ENCODE data around the gene GRIK4.
"Not testable (repeated sequence)": the region's sequence is repeated elsewhere in the genome, so short reads cannot be mapped to it uniquely, and the experiment has no call there.

The GRIK4 gene

GRCh38 chr11:120778685-120779490 lies 267.3 kb downstream of the GRIK4 start:
- no peak for DNase-seq (ENCODE audit: low read depth, low spot score)

DNA sequence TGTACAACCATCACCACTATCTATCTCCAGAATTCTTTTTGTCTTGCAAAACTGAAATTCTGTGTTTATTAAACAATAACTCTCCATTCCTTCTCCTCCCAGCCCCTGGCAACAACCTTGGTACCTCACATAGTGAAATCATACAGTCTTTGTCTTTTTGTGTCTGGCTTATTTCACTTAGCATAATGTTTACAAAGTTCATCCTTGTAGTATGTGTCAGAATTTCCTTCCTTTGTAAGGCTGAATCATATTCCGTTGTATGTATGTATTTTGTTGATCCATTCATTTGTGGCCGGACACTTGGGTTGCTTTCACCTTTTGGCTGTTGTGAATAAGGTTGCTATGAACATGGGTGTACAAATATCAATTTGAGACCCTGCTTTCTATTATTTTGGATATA lies 268.7 kb downstream of the GRIK4 start:
- DNase-seq (ENCODE audit: low read depth, low spot score), result no peak

- DNase-seq (ENCODE audit: low read depth, low spot score), result no peak
Measured at GRCh38 chr11:120781486-120782120, 270.1 kb downstream of the GRIK4 start.

DNA sequence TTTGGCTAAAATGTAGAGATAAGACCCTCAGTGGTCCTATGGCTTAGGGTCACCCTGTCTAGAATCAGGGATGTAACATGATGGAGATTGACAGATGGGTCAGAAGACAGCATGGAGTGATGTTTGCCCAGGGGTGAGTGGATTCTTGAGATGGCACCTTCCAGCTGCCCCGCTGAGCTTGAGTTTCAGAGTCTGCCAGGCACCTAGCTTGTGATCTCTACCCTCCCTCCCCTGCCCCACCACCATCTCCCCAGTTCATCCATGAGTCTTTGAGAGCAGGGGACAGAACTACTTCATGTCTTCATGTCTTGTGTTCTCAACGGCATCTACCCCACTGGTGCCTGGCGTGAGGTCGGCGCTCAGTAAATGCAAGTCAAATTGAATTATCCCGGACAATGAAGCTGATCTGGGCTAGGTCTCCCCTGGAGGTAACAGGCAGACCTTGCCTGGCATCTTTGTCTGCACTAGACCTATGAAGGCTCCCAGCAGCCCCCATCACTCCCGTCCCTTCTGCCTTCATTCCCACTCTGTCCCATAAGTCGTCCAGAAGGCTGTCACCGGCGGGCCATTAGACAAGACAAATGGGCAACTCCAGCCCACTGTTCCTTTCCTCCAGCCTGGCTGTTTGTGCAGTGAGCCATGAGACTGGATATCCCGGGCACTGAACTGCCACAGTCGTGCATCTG lies 273.2 kb downstream of the GRIK4 start:
- DNase-seq (ENCODE audit: low read depth, low spot score), result no peak

DNA sequence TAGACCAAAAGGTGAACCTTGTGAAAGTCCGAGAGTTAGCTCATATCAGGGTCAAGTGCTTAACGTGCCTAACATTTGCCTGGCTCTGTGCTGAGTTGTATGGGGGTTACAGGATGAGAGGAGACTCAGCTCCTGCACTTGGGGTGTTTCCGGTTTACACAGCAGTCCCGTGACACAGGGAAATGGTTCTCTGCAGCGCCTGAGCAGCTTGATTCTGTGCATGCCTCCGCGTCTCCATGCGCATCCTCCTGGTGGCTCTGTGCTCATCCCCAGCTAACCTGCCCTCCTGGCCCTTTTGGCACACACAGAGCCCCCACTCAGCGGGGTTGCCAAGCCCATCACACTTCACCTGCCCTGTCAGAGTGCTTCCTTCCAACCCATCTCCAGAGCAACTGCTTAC lies 274.0 kb downstream of the GRIK4 start:
- DNase-seq (ENCODE audit: low read depth, low spot score), result no peak

- no peak for DNase-seq (ENCODE audit: low read depth, low spot score)
Measured at GRCh38 chr11:120786206-120786735, 274.7 kb downstream of the GRIK4 start.

- not testable (repeated sequence) for DNase-seq (ENCODE audit: low read depth, low spot score)
Measured at GRCh38 chr11:120787224-120787623, 275.7 kb downstream of the GRIK4 start.

GRCh38 chr11:120789391-120789790 lies 277.8 kb downstream of the GRIK4 start:
- DNase-seq (ENCODE audit: low read depth, low spot score), result no peak

DNA sequence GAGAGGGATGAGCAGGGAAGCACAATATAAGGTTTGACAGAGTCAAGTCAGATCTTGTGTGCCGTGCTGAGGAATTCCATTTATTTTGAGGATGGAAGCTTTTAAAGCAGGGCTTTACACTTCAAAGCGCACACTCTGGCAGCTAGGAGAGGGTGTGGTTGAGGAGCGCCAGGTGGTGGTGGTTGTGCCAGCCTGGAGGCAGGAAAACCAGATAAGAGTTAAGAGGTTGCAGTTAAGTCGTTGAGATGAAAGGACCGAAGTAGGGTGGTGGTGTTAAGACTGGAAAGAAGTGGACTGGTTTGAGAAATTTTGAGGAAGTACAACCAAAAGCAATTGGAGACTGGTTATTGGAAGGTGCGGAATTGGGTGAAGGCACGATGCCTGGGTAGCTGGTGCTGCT lies 280.8 kb downstream of the GRIK4 start:
- DNase-seq (ENCODE audit: low read depth, low spot score), result no peak

- no peak for DNase-seq (ENCODE audit: low read depth, low spot score)
Measured at GRCh38 chr11:120793150-120793549, 281.6 kb downstream of the GRIK4 start.

- no peak for DNase-seq (ENCODE audit: low read depth, low spot score)
Measured at GRCh38 chr11:120793806-120794479, 282.4 kb downstream of the GRIK4 start.

GRCh38 chr11:120794748-120795147 lies 283.2 kb downstream of the GRIK4 start:
- DNase-seq (ENCODE audit: low read depth, low spot score), result no peak

DNA sequence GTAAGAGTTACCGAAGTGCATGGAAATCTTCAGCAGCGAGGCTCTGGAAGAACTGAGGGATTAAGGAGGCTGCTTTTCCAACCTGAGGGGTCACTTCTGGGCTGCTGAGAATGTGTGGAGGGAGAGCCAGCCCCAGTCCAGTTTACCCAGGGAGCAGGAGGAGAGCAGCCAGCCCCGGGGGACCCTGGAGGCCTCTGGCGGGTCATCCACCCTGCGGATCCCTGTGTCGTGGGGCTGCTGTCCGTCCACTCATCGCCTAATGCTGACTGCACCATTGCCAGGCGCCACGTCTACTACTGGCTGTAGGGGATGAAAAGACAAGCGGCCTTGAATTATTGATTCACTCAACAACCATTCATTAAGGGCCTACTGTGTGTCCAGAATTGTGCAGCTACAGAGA lies 283.6 kb downstream of the GRIK4 start:
- DNase-seq (ENCODE audit: low read depth, low spot score), result no peak

GRCh38 chr11:120797143-120797542 lies 285.6 kb downstream of the GRIK4 start:
- no peak for DNase-seq (ENCODE audit: low read depth, low spot score)

GRCh38 chr11:120798854-120799253 lies 287.3 kb downstream of the GRIK4 start:
- DNase-seq (ENCODE audit: low read depth, low spot score), result no peak

GRCh38 chr11:120800206-120800605 lies 288.7 kb downstream of the GRIK4 start:
- no peak for DNase-seq (ENCODE audit: low read depth, low spot score)

- DNase-seq (ENCODE audit: low read depth, low spot score), result peak; percentile 38
Measured at GRCh38 chr11:120801801-120802689, 290.5 kb downstream of the GRIK4 start.

DNA sequence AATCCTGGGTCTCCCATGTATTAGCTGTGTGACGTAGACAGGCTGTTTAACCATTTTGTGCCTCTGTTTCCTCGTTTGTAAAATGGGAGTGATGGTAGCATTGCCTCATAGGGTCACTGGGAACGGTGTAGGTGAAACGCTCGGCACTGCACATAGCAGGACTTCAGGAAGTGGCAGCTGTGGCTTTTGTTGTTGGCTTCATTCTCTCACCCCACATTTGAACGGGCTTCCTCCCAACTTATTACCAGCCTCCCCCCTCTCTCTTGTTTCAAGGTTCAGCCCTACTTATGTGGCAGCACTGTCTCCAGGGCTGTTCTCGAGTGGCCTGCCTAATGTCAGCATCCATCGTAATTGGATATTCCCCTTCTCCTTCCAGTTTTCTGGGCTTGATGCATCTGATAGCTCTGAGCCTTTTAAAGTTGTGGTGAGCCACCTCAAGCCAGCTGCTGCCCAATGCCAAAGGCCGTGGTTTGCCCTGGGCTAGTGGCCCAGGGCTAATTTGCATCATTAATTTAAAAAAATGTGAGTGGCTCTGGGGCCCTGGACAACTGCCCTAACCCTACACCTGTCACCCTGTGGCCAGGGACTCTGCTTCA lies 294.5 kb downstream of the GRIK4 start:
- no peak for DNase-seq (ENCODE audit: low read depth, low spot score)

DNA sequence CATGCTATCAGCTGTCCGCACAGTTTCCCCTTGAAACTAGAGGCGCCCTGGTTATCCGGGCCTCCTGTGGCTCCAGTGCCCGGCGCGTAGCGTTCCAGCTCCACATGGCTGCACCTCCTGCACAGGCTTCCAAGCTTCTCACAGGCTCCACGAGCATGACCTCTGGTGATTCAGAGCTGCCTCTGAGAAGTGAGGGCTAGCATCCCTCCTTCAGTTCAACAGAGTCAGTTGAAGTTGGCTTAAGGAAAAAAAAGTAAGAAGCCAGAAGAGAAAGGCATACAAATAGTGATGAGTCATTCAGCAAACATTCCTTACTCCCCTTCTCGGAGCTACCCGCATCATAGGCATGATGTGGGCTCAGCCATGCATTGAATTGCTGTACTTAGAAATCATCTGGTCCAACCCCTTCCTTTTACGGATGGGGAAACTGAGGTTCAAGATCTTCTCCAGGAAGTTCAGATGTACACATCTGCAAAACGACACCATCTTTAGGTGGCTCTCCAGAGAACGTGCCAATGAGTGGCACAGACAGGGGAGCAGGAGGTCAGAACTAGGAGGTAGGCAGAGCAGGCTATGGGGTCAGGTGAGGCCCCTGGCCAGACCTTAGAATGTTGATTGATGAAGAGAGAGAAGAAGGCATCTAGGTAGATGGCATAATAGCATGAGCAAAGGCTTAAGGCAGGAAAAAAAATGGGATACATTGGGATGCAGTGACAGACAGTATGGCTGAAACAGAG lies 296.0 kb downstream of the GRIK4 start:
- DNase-seq (ENCODE audit: low read depth, low spot score), result peak; percentile 35

DNA sequence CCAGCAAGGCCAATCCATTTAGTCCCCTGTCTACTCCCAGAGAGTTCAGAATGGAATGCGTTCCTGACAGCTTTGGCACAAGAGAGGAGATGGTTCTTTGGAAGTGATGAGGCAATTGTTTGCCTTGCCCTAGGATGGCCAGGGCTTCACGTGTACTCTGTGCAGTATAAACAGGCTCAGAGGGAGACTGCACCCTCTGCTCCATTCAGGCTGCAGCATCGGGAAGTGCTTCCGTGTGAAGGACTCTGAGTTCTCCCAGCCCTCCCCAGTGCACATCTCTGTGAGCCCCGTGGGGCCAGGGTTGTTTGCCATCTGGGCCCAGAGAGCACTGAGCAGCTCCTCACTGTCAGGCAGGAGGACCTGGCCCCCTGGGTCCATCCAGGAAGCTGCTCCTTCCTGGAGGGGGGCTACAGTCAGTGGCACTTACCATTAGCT lies 297.1 kb downstream of the GRIK4 start:
- DNase-seq (ENCODE audit: low read depth, low spot score), result no peak
